HG03457 (cell line): ENCODE measurements around the gene CCNT1.
"Not testable (repeated sequence)": the region's sequence is repeated elsewhere in the genome, so short reads cannot be mapped to it uniquely, and the experiment has no call there.

ENCODE experiments used
- ATAC-seq: cut with Tn5 transposase; IDR thresholded peaks from one replicate; pipeline ENCODE4 v1.9.1; 2021; ENCODE audit warnings: moderate number of reproducible peaks; ENCODE audit not compliant: unreplicated experiment

CCNT1 gene

DNA sequence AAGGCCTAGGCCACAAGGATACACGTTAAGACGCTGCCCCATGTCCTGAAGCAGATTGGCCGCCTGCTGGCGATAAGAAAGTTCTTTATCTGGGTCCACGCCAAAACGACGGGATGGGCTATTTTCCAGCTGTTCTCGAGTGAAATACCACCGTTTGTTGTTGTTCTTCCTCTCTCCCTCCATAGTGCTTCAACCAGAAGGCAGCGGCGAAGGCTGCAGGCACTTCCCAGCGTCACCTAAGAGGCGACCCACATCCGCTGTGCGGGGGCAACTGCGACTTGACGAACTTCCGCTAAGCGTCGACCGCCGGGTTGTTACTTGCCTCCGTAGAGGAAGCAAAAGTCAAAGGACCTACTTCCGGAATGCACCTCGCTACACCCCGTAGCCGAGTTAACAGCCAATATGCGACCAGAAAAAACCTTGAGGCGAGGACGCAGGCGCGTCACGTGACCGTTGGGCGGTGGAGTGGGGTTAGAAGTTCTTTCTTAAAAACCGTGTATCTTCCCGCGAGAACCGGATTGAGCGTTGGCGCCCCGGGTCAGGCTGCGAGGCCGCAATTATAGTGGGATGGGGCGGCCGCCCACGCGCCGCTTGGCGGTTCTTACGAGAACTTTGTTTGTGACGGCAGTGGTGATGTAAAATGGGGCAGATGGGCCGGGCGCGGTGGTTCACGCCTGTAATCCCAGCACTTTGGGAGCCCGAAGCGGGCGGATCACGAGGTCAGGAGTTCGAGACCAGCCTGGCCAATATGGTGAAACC, at the start of gene CCNT1:
Gene CCNT1, minus strand, starts transcription at position 215 of the 759 bp plus-strand sequence. Its CDS starts 32 bp downstream, at position 183.
- peak; percentile 92 for ATAC-seq

DNA sequence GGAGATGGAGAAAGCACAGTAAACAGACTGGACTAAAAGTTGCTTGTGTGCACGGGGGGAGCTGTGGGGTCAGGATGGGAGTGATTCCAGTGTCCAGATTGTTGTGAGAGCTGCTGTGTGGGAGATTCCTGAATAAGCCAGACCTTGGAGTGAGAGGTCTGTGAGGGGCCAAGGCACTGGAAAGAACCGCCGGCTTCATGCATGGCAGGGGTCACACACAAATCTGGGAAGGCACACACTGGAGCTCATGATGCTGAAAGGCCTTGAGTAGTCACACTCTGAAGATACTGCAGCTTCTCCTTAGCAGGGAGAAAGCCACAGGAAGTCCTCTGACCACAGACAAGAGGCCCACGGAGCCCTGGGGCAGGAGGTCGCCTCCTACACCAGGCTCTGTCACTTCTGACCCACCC, 49.3 kb upstream of the CCNT1 start:
- no peak for ATAC-seq

DNA sequence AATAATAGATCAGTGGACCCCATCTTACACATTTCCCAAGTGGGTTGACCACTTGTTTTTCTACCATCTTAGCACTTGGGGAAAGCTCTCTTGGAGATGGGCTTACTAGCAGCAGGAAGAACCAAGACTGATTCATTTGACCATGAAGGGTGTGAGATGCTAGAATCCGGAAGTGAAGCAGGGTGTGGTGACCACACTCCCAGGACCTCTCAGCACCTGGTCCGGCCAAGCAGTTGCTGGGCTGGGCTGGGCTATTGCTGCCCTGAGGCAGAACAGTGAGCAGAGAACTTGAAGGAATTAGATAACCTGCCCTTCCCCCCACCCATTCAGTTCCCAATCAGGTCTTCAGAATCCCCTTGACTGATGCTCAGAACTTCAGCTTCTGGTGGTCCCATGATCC, 48.0 kb upstream of the CCNT1 start:
- no peak for ATAC-seq

DNA sequence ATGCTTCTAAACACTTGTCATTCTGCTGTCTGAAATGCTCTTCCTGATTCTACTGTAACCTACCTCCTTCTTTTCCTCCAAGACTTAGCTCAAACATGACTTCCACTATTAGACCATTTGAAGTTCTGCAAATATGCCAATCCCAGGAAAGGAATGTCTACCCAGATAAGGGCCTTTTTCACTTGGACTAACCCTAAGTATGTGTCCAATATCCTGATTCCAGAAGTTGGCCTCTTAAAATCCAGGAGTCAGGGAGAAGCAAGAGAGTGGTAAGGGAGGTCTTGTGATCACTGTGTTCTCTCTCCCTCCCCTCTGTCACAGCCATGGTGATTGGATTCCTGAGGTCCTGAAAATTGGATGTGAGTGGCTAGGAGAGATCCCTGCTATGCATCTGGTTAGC, 42.2 kb upstream of the CCNT1 start:
- no peak for ATAC-seq

DNA sequence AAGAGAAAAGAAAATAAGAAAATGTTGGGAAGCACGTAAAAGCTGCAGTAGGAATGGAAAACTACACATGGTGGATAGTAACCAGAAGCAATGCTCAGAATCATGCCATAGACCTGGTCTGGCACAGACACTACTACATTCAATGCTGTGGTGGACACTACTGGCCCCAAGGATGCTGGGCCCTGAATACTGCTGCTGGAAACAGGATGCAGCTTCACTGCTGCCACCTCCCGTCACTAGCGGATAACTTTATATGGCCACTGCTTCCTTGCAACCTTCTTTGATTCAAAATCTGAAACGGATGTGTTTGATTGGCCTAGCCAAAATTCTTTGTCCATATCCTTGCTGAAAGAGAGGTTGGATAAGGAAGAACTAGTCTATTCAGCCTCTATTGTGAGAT, 41.7 kb upstream of the CCNT1 start:
- ATAC-seq: no peak

DNA sequence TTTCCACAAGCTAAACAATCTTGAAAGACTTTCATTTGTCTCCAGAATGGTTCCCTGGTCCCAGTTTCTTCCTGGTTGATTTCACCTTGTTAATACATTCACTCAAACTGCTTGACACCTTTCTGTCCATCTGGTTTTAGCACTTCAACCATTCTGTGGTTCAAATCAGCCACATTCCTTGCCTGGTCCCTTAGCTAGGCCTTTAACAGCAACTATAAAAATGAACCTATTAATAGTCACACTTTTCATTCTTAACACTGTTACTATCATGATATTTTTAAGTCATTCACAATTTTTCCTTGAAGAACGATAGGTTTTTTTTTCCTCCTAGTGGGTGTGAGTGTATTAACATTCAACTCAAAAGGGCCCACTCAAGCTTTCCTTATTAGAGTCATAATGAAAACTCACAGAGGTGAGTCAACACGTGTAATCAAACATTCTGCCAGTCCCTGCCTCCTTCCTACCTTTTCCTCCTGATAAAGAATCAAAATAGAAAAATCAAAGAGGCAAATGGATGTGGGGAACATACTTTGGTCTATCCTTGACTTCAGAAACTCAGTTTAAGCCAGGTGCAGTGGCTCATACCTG, 34.4 kb upstream of the CCNT1 start:
- ATAC-seq: no peak

DNA sequence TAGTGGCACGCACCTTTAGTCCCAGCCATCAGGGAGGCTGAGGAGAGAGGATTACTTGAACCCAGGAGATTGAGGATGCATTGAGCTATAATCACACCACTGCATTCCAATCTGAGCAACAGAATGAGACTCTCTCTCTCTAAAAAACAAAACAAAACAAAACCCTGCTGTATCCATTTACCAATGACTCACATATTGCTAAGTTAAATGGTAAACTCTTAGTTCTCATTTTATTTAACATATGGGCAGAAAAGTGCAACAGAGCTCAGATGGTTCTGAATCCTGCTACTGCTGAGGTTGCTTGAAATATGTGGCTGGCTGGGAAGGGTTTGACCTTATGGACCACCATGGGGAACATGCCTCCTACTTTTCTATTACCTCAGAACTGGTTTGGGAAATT, 33.7 kb upstream of the CCNT1 start:
- no peak for ATAC-seq

DNA sequence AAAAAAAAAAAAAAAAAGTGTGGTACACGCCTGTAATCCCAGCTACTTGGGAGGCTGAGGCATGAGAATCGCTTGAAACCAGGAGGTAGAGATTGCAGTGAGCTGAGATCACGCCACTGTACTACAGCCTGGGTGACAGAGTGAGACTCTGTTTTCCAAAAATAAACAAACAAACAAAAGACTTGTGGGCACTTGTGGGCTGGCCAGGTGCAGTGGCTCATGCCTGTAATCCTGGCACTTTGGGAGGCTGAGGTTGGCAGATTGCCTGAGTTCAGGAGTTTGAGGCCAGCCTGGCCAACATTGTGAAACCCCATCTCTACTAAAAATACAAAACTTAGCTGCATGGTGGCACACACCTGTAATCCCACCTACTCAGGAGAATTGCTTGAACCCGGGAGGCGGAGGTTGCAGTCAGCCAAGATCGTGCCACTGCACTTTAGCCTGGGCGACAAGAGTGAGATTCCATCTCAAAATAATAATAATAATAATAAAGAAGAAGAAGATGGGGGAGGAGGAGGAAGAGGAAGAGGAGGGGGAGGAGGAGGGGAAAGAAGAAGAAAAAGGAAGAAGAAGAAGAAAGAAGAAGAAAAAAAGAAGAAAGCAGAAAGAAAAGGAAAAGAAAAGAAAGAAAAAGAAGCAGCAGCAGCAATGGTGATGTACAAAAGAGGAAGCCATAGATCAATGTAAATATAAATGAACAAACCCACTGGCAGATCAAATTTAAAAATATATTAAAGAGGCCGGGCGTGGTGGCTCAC, 27.9 kb upstream of the CCNT1 start:
- no peak for ATAC-seq

DNA sequence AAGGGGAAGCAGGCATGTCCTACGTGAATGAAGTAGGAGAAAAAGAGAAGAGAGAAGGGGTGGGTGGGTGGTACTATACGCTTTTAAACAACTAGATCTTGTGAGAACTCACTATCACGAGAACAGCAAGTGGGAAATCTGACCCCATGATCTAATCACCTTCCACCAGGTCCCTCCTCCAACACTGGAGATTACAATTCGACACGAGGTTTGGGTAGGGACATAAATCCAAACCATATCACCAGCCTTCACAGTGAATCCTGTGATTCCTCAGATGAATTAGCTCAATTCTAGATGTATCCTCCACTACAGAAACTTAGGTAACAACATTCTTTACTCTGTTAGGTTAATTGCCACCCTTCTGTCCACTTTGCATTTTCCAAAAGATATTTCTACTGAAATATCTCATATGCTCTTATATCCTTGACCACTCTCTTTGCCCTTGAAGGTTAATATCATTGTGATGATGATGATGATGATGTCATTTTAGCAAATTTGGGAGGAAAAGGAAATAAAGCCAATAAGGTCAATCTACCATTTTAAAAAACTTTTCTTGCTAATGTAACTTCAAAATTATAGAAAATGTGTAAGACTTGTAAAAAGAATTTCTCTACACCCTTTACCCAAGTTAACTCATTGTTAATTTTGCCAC, 23.2 kb upstream of the CCNT1 start:
- no peak for ATAC-seq

DNA sequence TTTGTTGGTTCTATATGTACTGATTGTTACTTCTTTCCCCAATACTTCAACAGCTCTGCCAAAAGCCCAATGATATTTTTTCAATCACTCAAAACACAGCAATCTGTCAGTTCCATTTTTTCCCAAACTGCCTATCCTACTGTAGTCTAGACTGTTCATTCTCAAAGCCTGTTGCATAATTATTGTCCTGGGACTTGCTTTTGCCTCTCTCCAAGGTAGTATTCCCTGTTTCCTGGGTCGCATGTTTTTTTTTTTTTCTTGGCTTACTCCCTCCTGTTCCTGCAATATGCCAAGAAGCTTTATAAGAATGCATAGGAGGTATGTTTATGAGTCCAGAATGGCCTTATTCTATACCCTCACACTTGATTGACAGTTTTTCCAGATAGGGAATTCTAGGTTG, 19.9 kb upstream of the CCNT1 start:
- no peak for ATAC-seq

DNA sequence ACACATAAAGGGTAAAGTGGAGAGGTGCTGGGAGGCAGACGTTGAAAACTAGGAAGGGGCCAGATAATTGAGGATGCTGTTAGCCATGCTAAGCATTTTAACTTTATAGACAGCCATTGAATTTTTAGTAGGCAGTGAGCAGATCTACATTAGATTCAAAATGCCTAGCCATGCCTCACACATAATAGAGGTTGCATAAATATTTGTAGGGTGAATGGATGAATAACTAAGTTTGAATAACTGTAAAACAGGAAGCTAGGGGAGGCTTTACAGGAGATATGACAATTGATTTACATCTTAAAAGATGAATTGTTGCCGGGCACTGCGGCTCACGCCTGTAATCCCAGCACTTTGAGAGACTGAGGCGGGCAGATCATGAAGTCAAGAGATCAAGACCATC, 12.3 kb upstream of the CCNT1 start:
- no peak for ATAC-seq

DNA sequence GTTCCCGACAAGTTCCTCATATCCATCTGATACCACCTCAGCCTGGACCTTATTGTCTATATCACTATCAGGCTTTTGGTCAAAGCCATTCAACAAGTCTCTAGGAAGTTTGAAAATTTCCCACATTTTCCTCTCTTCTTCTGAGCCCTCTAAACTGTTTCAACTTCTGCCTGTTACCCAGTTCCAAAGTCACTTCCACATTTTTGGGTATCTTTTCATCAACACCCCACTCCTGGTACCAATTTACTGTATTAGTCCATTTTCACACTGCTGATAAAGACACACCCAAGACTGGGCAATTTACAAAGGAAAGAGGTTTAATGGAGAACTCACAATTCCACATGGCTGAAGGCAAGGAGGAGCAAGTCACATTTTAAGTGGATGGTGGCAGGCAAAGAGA, 4.2 kb upstream of the CCNT1 start:
- ATAC-seq: not testable (repeated sequence)

DNA sequence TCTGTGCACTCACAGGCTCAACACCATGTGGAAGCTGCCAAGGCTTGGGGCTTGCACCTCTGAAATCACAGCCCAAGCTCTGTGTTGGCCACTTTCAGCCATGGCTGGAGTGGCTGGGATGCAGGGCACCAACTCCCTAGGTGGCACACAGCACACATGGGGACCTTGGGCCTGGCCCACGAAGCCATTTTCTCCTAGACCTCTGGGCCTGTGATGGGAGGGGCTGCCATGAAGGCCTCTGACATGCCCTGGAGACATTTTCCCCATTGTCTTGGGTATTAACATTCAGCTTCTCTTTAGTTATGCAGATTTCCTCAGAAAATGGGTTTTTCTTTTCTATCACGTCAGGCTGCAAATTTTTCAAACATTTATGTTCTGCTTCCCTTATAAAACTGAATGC, 3.7 kb upstream of the CCNT1 start:
- not testable (repeated sequence) for ATAC-seq

DNA sequence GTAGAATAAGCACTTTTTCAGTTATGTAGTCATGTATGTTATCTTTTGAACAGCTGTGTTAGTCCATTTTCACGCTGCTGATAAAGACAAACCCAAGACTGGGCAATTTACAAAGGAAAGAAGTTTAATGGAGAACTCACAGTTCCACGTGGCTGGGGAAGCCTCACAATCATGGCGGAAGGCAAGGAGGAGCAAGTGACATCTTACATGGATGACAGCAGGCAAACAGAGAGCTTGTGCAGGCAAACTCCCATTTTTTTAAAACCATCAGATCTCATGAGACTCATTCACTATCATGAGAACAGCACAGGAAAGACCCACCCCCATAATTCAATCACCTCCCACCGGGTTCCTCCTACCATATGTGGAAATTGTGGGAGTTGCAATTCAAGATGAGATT, 2.5 kb upstream of the CCNT1 start:
- not testable (repeated sequence) for ATAC-seq

DNA sequence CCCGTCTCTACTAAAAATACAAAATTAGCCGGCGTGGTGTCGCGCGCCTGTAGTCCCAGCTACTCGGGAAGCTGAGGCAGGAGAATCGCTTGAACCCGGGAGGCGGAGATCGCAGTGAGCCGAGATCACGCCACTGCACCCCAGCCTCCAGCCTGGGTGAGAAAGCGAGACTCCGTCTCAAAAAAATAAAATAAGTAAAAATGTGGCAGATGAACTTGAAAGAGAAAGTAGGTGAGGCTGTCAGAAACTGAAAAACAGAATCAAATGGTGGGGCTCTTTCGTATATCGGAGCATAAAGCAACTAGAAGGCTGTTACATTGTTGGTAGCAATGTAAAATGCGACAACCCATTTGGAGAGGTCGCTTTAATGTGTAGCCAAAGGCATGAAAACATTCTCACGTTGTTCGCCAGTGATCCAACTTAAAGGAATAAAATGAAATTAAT, 767 bp upstream of the CCNT1 start:
- no peak for ATAC-seq

DNA sequence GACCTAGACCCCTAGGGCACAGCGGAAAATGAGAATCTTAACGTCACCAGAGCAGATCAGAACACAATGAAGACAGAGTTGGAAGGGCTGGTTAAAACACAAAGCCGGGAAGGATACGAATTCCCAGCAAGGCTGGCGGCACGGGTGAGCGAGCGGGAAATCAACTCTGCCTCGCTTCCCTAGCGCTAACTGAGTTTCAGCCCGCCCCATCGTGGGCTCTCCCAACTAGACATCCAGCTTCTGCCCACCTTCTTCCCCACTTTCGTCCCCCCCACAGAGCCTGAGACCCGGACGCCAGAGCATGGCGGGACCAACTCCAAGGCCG, 377 bp downstream of the CCNT1 start:
- ATAC-seq: no peak

DNA sequence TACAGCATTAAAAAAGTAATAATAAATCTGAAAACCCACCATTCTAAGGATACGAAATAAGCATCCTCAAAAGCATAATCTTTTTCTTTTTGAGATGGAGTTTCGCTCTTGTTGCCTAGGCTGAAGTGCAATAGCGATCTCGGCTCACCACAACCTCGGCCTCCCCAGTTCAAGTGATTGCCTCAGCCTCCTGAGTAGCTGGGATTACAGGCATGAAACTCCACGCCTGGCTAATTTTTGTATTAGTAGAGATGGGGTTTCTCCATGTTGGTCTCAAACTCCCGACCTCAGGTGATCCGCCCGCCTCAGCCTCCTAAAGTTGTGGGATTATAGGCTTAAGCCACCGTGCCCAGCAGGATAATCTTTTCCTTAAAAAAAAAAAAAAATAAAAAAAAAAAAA, 4.3 kb downstream of the CCNT1 start:
- no peak for ATAC-seq

DNA sequence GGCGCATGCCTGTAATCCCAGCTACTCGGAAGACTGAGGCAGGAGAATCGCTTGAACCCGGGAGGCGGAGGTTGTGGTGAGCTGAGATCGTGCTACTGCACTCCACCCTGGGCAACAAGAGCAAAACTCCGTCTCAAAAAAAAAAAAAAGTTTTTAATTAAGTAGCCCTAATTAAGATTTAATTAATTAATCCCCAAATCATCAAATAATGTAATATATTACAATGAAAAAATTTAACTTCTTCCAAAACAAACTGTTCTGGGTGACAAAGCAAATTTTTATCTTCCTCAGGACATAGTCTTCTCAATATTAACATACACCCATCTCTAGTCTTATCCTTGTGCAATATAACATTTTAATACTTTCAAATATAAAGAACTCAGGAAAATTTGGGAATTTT, 17.7 kb downstream of the CCNT1 start:
- ATAC-seq: not testable (repeated sequence)

DNA sequence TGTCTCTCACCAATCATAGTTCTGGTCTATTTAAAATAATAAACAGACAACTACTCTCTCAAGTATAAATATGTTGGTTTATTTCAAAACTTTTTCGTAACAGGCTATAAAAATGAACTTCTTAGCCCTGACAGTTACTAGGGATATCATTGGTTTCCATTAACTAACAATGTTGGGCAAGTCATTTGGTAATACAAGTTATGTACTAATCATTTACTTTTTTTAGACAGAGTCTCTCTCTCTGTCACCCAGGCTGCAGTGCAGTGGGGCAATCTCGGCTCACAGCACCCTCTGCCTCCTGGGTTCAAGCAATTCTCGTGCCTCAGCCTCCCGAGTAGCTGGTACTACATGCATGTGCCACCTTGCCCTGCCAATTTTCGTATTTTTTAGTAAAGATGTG, 19.9 kb downstream of the CCNT1 start:
- ATAC-seq: no peak

DNA sequence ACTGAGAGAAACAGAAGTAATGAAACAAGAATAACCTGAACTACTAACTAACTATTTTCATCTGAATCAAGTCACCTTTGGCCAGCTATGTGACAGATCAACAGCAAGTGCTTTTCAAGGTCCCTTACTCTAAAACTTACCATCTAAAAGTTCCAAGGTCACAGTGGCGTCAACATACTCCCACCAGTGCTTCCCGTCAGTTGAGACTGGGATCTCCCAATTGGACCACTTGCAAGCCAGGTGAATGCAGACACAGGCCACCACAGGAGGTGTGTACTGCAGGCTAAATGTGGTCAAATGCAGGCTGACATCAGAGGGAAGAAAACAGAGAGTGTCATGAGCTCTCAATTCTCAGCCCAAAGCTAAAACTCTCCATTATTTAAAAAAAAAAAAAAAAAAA, 20.6 kb downstream of the CCNT1 start:
- no peak for ATAC-seq

DNA sequence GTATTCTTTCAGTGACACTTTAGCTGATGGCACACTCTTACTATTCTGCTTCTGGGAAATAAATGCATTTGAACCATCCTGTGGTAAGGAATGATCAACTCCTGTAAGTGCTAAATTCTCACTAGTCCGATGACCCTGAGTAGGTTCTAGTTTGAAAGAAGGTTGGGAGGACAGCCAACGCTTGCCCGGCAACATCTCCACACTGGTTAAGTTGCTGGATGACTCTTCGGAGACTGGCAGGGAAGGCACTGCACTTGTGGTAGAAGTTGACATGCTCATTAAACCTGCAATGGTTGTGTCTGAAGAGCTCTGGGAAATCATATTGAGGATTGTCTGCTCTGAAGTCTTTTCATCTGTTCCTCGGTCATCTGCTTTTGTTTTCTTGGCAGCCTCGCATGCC, 22.5 kb downstream of the CCNT1 start:
- no peak for ATAC-seq

DNA sequence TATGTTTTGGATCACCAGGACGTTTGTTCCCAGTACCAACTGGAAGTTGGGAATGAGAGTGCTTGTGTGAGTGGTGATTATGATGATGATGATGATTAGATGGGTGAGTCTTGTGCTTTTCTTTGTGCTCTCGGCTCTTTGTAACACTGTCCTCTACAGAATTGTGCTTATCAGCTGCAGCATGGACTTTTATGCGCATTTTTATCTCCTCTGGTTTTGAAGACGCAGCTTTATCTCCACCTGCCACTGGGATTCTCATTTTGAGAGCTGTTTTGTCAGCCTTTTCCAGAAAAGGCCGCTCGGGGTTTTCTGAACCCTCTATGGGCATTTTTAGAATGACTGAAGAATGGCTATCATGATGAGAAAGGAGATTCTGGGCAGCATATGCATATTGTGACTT, 22.9 kb downstream of the CCNT1 start:
- ATAC-seq: no peak
